Left colon (tissue), 2 donors: Measurements from ENCODE around the gene HDAC11. TPM values are rescaled to one million over a fixed set of nuclear protein-coding genes. Genes with fewer than 3 reads are reported as not detected.
A peak's percentile ranks its signal among the peaks of the same experiment; 100 is the strongest.

Source experiments
- ATAC-seq: fragments of 200-7000 bp; cut with Tn5 transposase; one replicate; pipeline ENCODE4 v1.9.1; 2020; ENCODE audit warnings: mild to moderate bottlenecking, moderate library complexity
- DNase-seq, 2 donors: peaks; one replicate each; pipeline ENCODE4 v3.0.0-alpha.2; 2020
- intact Hi-C, 2 donors: fragments of 100-400 bp; cut with DNase I in 1 of 2; cut with micrococcal nuclease in 1 of 2; formaldehyde crosslinking; loops; one replicate each; pipeline versions ENCODE4 v1.11.2 to v1.14.0; 2022; cut with DNase I, micrococcal nuclease
- total RNA-seq, 2 donors: library from RNA; stranded (reverse); fragmentation: NEBNext Ultra II Directional; extraction: Animal tissue kit (Norgen Biotek cat#: 25700); gene quantifications; one replicate each; pipeline ENCODE4 v1.2.1, GENCODE V29; 2021
- donor health status: DM: no; HTN: no; CAD: no.
- donor health status: DM: yes; HTN: yes; CAD: no.

The HDAC11 gene
- total RNA-seq, 2 donors from 2014 or later = 27.1 to 28.2 TPM

- intact Hi-C loops = no loop called here
- no peak for ATAC-seq
Measured at GRCh38 chr3:13501521-13501920, 21.4 kb downstream of the HDAC11 start.

DNA sequence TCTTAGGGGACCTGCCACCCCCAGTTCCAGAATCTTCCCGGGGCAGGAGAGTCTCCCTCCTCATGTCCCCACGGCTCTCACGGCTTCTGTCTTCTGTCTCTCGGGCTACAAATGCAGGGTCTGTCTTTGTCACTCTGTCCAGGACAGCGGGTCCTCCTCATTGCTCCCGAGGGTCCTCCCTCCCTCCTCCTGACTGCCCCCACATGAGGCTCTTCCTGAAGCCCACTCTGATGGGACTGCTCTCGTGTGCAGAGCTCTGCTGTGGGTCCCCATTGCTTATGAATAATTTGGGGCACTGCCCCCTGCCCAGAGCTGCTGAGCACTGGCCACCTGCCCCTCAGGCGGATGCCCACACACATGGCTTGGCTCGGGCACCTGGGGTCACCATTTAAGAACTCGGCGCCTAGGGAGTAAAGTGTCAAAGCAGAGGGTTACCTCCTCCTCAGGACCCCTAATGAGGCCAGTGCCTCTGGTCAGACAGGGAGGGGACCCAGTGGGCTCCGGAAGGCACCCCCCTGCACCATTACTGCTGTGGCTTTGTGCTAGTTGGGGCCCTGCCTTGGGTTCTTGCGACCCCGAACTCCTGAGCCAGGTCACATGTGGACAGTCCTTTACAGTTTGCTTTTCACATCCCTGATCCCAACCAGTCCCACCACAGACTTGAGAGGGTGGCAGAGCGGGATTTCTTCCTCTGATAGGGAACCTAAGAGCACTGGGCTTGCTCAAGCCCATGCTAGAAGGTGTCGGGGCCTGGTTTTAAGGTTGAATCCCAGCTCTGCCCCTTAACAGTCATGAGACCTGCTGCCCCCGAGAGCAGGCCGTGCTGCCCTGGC, 22.1 kb downstream of the HDAC11 start:
- intact Hi-C loops = no loop called here
- ATAC-seq (no peak), DNase-seq (no peak)

More at GRCh38 chr3:13501521-13501920, 21.4 kb downstream of the HDAC11 start:
- no peak for DNase-seq

- no peak for DNase-seq
- no peak for ATAC-seq
- intact Hi-C loops = no loop called here
Measured at GRCh38 chr3:13502791-13503060, 22.6 kb downstream of the HDAC11 start.

DNA sequence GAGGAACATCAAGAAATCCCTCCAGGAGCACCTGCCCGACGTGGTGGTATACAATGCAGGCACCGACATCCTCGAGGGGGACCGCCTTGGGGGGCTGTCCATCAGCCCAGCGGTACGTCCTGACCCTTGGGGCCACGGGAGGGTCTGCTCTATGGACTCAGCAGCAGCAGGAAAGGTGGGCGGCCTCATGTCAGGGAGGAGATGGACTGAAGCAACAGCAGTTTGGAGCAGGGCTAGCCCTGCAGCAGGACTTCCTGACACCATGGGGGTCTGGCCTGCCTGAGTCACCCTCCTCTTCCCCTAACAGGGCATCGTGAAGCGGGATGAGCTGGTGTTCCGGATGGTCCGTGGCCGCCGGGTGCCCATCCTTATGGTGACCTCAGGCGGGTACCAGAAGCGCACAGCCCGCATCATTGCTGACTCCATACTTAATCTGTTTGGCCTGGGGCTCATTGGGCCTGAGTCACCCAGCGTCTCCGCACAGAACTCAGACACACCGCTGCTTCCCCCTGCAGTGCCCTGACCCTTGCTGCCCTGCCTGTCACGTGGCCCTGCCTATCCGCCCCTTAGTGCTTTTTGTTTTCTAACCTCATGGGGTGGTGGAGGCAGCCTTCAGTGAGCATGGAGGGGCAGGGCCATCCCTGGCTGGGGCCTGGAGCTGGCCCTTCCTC, 24.2 kb downstream of the HDAC11 start:
- DNase-seq = no peak
- no peak for ATAC-seq
- intact Hi-C loops = no loop called here

DNA sequence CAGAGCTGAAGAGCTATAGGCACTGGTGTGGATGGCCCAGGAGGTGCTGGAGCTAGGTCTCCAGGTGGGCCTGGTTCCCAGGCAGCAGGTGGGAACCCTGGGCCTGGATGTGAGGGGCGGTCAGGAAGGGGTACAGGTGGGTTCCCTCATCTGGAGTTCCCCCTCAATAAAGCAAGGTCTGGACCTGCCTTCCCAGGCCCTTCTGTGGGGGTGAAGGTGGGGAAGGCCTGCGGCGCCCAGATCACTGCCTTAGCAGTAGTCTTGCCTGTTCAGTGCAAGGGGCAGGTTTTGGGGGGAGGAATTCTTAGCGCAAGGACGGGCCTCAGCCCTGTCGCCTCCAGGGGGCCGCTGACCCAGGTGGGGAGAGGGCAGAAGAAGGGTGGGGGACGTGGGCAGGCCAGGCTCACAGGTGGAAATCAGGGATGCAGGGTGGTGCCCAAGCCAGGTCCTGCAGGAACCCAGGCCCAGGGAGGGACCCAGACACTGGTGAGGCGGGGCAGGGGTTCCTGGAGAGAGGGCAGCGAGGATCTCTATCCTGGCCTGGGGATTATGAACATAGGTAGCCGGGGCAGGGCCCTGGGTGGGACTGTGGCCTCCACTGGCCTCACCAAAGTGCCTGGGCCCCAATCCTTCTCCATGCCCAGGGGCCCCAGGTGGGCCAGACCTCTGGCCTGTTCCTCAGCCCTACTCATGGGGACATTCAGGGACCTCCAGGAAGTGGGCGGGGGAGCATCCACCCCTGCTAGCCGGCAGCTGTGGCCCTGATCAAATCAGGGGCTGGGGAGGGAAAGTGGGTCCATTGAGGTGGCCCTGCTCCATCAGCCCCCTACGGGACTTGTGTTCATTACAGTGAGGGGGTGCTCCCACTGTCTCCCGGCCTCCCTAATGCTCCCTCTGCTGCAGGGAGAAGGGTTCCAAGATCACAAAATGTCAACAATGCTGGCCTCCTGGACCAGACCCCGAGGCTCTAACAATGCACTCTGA, 25.3 kb downstream of the HDAC11 start:
- intact Hi-C loops = no loop called here
- DNase-seq = no peak
- no peak for ATAC-seq

DNA sequence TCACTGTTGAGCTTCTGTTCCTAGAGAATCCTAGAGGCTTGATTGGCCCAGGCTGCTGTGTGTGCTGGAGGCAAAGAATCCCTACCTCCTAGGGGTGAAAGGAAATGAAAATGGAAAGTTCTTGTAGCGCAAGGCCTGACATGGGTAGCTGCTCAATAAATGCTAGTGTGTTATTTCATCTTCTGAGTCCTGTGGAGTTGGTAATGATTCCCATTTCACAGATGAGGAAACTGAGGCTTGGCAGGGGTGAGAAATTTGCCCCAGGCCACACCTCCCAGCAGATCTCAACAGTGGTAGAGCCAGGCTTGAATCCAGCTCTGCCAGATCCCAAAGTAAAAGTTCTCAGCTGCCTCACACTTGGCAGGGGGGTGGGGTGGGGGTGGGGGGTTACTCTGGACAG, 26.1 kb downstream of the HDAC11 start:
- DNase-seq = no peak
- intact Hi-C loops = no loop called here
- ATAC-seq = no peak

DNA sequence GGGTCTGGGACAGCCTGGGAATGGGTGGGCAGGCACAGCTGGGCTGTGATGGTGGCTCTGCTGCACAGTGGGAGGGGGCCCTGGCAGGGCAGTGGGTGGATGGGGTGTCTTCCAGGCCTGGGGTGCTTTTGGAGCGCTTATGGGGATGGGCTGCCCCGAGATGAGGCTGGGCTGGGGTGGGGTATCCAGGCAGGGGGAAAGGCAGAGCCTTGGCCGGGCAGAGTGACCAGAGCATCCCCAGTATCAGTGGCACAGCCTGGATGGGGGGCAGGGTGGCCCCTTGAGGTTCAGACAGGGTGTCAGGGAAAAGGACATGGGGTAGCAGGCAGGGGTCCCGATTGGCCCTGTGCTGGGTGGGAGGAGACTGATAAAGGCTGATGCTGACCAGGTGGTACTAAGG, 26.6 kb downstream of the HDAC11 start:
- intact Hi-C loops = no loop called here
- ATAC-seq (no peak), DNase-seq (peak in 1 of 2 donors; percentile 10)

GRCh38 chr3:13507247-13507569, 27.1 kb downstream of the HDAC11 start:
- peak in 1 of 2 donors; percentile 12 for DNase-seq
- intact Hi-C loops = no loop called here
- no peak for ATAC-seq

DNA sequence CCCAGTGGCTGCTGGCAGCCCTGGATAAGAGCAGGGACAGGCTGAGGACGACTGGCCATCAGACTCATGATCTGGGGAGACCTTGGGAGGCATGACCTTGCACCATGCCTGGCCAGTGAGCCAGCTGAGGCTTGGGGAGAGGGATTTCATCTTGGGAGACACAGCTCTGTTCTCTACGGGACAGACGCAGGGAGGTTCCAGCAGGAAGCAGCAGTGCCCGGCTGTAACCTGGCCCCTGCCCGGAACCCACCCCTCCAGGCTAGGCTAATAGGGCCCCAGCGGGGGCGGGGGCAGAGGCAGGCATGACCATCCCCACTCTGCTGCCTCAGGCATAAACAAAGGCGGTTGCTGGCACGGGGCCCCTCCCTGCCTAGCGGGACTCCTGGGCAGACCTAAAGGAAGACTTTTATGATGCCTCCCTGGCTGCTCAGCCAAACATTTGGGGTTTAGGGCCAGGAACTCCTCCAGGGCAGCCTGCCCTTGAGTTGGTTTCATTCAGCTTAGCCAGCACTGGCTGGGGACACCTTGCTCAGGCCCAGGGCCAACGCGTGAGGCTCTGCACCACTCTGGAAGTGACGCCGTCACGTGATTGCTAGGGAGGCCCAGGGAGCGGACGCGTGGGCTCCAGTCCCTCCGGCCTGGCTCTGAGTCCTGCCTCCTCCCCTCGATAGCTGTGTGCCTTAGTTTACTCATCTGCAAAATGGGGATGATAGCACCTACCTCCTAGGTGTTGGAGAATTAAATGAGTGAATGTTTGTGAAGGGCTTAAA, 27.6 kb downstream of the HDAC11 start:
- intact Hi-C loops = no loop called here
- peak in 1 of 2 donors; percentile 37 for DNase-seq
- no peak for ATAC-seq

- ATAC-seq (no peak), DNase-seq (no peak)
- intact Hi-C loops = no loop called here
Measured at GRCh38 chr3:13508496-13508895, 28.4 kb downstream of the HDAC11 start.

DNA sequence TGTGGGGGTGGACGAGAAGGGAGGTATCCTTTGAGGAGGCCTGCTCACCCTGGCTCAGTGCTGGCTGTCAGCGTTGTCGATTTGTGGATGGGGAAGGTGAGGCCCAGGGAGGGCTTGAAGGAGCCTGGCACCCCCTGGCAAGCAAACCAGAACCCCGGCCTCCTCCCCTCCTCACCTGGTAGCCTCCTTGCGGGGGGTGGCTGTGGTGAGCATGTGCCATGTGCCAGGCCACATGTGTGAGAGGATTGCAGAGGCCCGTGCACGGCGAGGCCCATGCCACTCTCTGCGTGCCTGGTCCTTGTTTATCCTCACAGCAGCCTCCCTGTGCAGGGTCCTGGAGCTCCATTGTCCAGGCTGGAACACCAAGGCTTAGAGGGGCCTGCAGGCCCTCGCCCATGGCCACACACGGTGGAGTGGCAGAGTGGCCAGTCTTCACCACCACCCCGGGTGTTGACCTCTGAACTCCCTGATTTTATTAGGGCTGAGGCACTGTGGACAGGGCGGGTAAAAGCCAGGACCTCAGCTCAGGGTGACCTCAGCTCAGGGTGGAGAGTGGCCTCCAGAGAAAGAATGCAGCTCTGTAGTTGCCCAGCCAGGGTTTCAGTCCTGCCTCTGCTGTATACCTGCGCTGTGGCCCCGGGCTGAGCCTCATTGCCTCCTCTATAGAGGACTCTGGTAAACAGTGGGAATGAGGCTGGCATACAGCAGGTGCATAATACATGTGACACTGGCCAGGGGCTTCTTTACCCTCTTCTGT, 29.1 kb downstream of the HDAC11 start:
- DNase-seq = no peak
- intact Hi-C loops = no loop called here

GRCh38 chr3:13509816-13510192, 29.7 kb downstream of the HDAC11 start:
- DNase-seq (no peak), ATAC-seq (peak; percentile 30)
- intact Hi-C loops = no loop called here

More for the DNA sequence above, 29.1 kb downstream of the HDAC11 start:
- peak; percentile 8 for ATAC-seq

GRCh38 chr3:13512451-13512850, 32.3 kb downstream of the HDAC11 start:
- ATAC-seq = no peak
- intact Hi-C loops = no loop called here
- no peak for DNase-seq

GRCh38 chr3:13513051-13513912, 33.2 kb downstream of the HDAC11 start:
- intact Hi-C loops = no loop called here
- DNase-seq (no peak), ATAC-seq (no peak)

DNA sequence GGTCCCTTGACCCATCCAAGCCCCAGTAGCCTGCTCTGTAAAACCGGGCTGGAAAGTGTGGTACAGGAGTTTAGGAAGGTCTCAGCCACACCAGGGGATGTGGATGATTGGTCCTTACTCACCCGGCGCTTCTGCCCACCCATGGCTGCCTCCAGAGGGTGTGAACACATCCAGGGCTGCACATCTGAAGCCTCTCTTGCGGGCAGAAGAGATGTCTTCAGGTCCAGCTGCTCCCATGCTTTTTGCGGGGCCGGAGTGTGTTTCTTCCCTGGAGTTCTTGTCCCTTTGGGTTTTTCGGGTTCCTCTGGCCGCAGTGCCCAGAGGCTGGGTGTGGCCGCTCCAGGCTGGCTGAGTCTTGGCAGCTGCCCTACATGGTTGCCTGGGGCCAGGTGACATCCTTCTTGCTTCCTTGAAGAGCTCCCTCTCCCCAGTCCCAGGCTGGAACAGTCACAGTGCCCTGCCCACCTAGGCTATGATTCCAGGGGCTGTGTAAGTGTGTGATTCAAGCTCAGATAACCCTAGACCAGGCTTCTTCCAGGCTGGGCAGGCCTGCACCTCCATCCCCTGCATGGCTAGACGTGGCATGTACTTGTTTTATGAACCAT, 33.9 kb downstream of the HDAC11 start:
- DNase-seq (no peak), ATAC-seq (no peak)

DNA sequence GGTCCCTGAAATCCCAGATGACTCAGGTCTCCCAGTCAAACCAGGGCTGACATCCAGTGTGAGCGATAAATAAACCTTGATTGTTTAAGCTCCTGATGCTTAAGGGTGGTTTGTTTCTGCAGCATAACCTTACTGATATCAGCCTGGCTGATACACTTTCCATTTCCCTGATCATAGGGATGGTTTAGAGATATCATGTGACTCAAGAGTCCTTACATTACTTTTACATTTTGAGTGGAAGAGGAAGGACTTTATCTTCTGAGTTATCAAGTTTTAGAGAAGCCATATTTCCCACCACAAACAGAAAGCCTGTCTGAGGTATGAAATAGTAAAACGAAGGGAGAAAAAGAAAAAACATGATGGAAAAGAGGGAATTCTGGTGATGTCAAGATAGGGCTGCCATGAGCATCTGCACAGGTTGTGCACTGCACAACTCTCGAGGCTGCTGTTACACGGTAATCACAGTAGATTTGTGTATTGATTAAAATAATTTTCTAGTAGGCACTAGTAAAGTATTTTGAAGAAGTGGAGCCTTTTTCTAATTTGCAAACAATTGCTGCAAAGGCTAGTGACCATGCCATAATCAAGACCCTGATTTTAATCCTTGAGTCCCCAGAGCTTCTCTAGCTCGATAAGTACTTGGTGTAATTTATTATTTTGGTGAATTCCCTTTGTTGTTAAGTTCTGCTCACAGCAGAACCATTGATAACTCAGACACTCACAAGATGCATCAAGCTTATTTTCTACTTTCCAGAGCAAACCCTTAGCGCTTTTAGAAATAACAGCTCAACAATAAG, 34.7 kb downstream of the HDAC11 start:
- ATAC-seq = no peak
- DNase-seq = no peak
- intact Hi-C loops = no loop called here

More for the DNA sequence above, 33.9 kb downstream of the HDAC11 start:
- intact Hi-C loops = no loop called here
